Stimulated activated CD8-positive, alpha-beta memory T cell treated with anti-CD3 and anti-CD28 coated beads, Interleukin-12 subunit alpha, Interleukin-12 subunit beta, amount 100 ng/mL, for 24 hours (primary cell): ENCODE results near the gene SMARCD3.

ENCODE experiments used
- DNase-seq: peaks from one replicate; pipeline ENCODE4 v3.0.0-alpha.2; 2020; ENCODE audit errors: extremely low read depth

Gene SMARCD3

GRCh38 chr7:151208253-151208862 is 40.1 kb downstream of the SMARCD3 start:
- no peak for DNase-seq

GRCh38 chr7:151207804-151208203 is 40.7 kb downstream of the SMARCD3 start:
- DNase-seq: no peak

GRCh38 chr7:151207315-151207714 is 41.2 kb downstream of the SMARCD3 start:
- no peak for DNase-seq

- DNase-seq: no peak
Observed at GRCh38 chr7:151206914-151207313, 41.6 kb downstream of the SMARCD3 start.

- DNase-seq: no peak
Observed at GRCh38 chr7:151205730-151206129, 42.8 kb downstream of the SMARCD3 start.

- no peak for DNase-seq
Observed at GRCh38 chr7:151204383-151205032, 44.0 kb downstream of the SMARCD3 start.

GRCh38 chr7:151202836-151203235 is 45.7 kb downstream of the SMARCD3 start:
- DNase-seq: no peak

GRCh38 chr7:151201751-151202150 is 46.7 kb downstream of the SMARCD3 start:
- DNase-seq: no peak

- DNase-seq: no peak
Observed at GRCh38 chr7:151201344-151201743, 47.1 kb downstream of the SMARCD3 start.

GRCh38 chr7:151198945-151199848 is 49.3 kb downstream of the SMARCD3 start:
- no peak for DNase-seq

- no peak for DNase-seq
Observed at GRCh38 chr7:151197932-151198331, 50.6 kb downstream of the SMARCD3 start.

- DNase-seq: no peak
Observed at GRCh38 chr7:151195616-151196450, 52.7 kb downstream of the SMARCD3 start.

- DNase-seq: no peak
Observed at GRCh38 chr7:151194188-151194587, 54.3 kb downstream of the SMARCD3 start.

- DNase-seq: no peak
Observed at GRCh38 chr7:151193203-151193978, 55.1 kb downstream of the SMARCD3 start.

GRCh38 chr7:151192002-151192539 is 56.4 kb downstream of the SMARCD3 start:
- no peak for DNase-seq

- no peak for DNase-seq
Observed at GRCh38 chr7:151191544-151191943, 57.0 kb downstream of the SMARCD3 start.

GRCh38 chr7:151189038-151189437 is 59.5 kb downstream of the SMARCD3 start:
- DNase-seq: no peak
